ENCODE results near the gene METRNL. TPM values are rescaled to one million over a fixed set of nuclear protein-coding genes. Genes with fewer than 3 reads are reported as not detected.

The METRNL gene
- total and polyA plus RNA-seq, 12 donors, result 39.0 to 134 (median 70.9) TPM

- H3K27ac ChIP-seq, result no peak overlapping the region
- intact Hi-C loops (cut with DNase I), result loop anchor here in 1 of 10 donors (5.0 kb wide), 1 partner anchor 35 kb away; no protein-coding TSS in a partner anchor
- no peaks in the 10 kb centered on the region for H3K36me3 ChIP-seq
- H3K9me3 ChIP-seq, result no peaks in the 10 kb centered on the region
- 95 to 96% methylated on average over 21 of the region's 21 CpGs for WGBS, 2 donors
- no peak overlapping the region for H3K4me3 ChIP-seq
- peaks cover 0 to 22% (median 7%) of the 10 kb centered on the region in 9 donors for H3K4me1 ChIP-seq
- H3K27me3 ChIP-seq, result peaks cover 0 to 5% (median 0%) of the 10 kb centered on the region in 7 donors
- TF ChIP-seq CTCF (IDR thresholded peaks at IDR 0.05), result no peak
- DNase-seq (peak in 1 of 2 donors; percentile 1), ATAC-seq (no peak)
Observed at GRCh38 chr17:83116783-83117555, 37.6 kb downstream of the METRNL start.

GRCh38 chr17:83117583-83117982 is 38.2 kb downstream of the METRNL start:
- no peaks in the 10 kb centered on the region for H3K36me3 ChIP-seq
- ATAC-seq (no peak), DNase-seq (no peak)
- no peak overlapping the region for H3K4me3 ChIP-seq
- intact Hi-C loops (cut with DNase I), result loop anchor here in 1 of 10 donors (5.0 kb wide), 1 partner anchor 35 kb away; no protein-coding TSS in a partner anchor
- peaks cover 0 to 24% (median 7%) of the 10 kb centered on the region in 9 donors for H3K4me1 ChIP-seq
- no peak overlapping the region for H3K27ac ChIP-seq
- H3K27me3 ChIP-seq, result peaks cover 0 to 11% (median 0%) of the 10 kb centered on the region in 7 donors
- 84 to 94% methylated on average over 5 of the region's 5 CpGs for WGBS, 2 donors
- no peak for TF ChIP-seq CTCF (IDR thresholded peaks at IDR 0.05)
- no peaks in the 10 kb centered on the region for H3K9me3 ChIP-seq

- H3K27me3 ChIP-seq, result peaks cover 0 to 17% (median 0%) of the 10 kb centered on the region in 7 donors
- DNase-seq, result peak in 1 of 2 donors; percentile 1
- no peak overlapping the region for H3K4me3 ChIP-seq
- no peaks in the 10 kb centered on the region for H3K9me3 ChIP-seq
- peaks cover 0 to 24% (median 7%) of the 10 kb centered on the region in 9 donors for H3K4me1 ChIP-seq
- TF ChIP-seq CTCF (IDR thresholded peaks at IDR 0.05), result no peak
- peak overlapping the region in 1 of 10 donors; percentile 16 for H3K27ac ChIP-seq
- intact Hi-C loops (cut with DNase I), result loop anchor here in 1 of 10 donors (5.0 kb wide), 1 partner anchor 36 kb away; no protein-coding TSS in a partner anchor
- ATAC-seq, result no peak
- no peaks in the 10 kb centered on the region for H3K36me3 ChIP-seq
- WGBS, 2 donors, result 82 to 83% methylated on average over 22 of the region's 22 CpGs
Observed at GRCh38 chr17:83118071-83118841, 38.8 kb downstream of the METRNL start.

All from heart right ventricle (tissue), 16 donors.